Activated T-helper 17 cell treated with anti-CD3 and anti-CD28 coated beads, Interleukin-2, amount 50 U/mL, for 72 hours (primary cell): ENCODE data around the gene DLAT. TPM values are rescaled to one million over a fixed set of nuclear protein-coding genes. Genes with fewer than 3 reads are reported as not detected.
"Not testable (repeated sequence)": the region's sequence is repeated elsewhere in the genome, so short reads cannot be mapped to it uniquely, and the experiment has no call there.

Experiments used
- ATAC-seq: fragments of 150-1000 bp; cut with Tn5 transposase; replicated peaks from 2 replicates; pipeline ENCODE4 v1.10.0; 2021; ENCODE audit warnings: mild to moderate bottlenecking, moderate library complexity
- H3K27ac Mint-ChIP-seq: one replicate; pipeline ENCODE4 v1.8.0; 2022; ENCODE audit warnings: mixed read lengths
- H3K27me3 Mint-ChIP-seq: one replicate; pipeline ENCODE4 v1.8.0; 2022; ENCODE audit warnings: mixed read lengths
- H3K36me3 Mint-ChIP-seq: one replicate; pipeline ENCODE4 v1.8.0; 2022; ENCODE audit warnings: low read depth, mild to moderate bottlenecking, mixed read lengths
- H3K4me1 Mint-ChIP-seq: one replicate; pipeline ENCODE4 v1.8.0; 2022; ENCODE audit warnings: mixed read lengths
- H3K4me3 Mint-ChIP-seq: one replicate; pipeline ENCODE4 v1.8.0; 2022; ENCODE audit warnings: mild to moderate bottlenecking, mixed read lengths
- H3K9me3 Mint-ChIP-seq: one replicate; pipeline ENCODE4 v1.8.0; 2022; ENCODE audit warnings: mixed read lengths
- total RNA-seq, 2 donors: library from RNA; stranded (reverse); gene quantifications; one replicate each; pipeline ENCODE4 v1.2.3, GENCODE V29; 2022

DLAT gene
- total RNA-seq, 2 donors from 2014 or later: 27.4 to 49.1 TPM

GRCh38 chr11:112017538-112017937 is 7.7 kb upstream of the DLAT start:
- no peaks in the 10 kb centered on the region for H3K27me3 Mint-ChIP-seq
- H3K36me3 Mint-ChIP-seq: peaks cover 9% of the 10 kb centered on the region

GRCh38 chr11:112019066-112019465 is 6.1 kb upstream of the DLAT start:
- Mint-ChIP-seq H3K9me3 (no peaks in the 10 kb centered on the region), H3K4me1 (peaks cover 14% of the 10 kb centered on the region), H3K36me3 (peaks cover 16% of the 10 kb centered on the region), H3K27me3 (no peaks in the 10 kb centered on the region), H3K4me3 (no peak overlapping the region), H3K27ac (no peak overlapping the region)
- no peak for ATAC-seq

More at GRCh38 chr11:112017538-112017937, 7.7 kb upstream of the DLAT start:
- no peak for ATAC-seq
- H3K4me3 Mint-ChIP-seq: no peak overlapping the region
- H3K9me3 Mint-ChIP-seq: no peaks in the 10 kb centered on the region
- H3K4me1 Mint-ChIP-seq: peaks cover 5% of the 10 kb centered on the region
- H3K27ac Mint-ChIP-seq: no peak overlapping the region

GRCh38 chr11:112023104-112023503 is 2.1 kb upstream of the DLAT start:
- peaks cover 35% of the 10 kb centered on the region for H3K36me3 Mint-ChIP-seq
- no peaks in the 10 kb centered on the region for H3K9me3 Mint-ChIP-seq
- no peak for ATAC-seq
- H3K27me3 Mint-ChIP-seq: no peaks in the 10 kb centered on the region
- peak overlapping the region; percentile 26 for H3K27ac Mint-ChIP-seq
- peak overlapping the region; percentile 66 for H3K4me3 Mint-ChIP-seq
- peaks cover 16% of the 10 kb centered on the region for H3K4me1 Mint-ChIP-seq

- Mint-ChIP-seq H3K4me1 (peaks cover 16% of the 10 kb centered on the region), H3K27me3 (no peaks in the 10 kb centered on the region), H3K4me3 (peak overlapping the region; percentile 99), H3K9me3 (no peaks in the 10 kb centered on the region), H3K27ac (peak overlapping the region; percentile 99), H3K36me3 (peaks cover 47% of the 10 kb centered on the region)
- no peak for ATAC-seq
Measured at GRCh38 chr11:112024178-112024772, 933 bp upstream of the DLAT start.

- Mint-ChIP-seq H3K4me1 (peaks cover 16% of the 10 kb centered on the region), H3K27me3 (no peaks in the 10 kb centered on the region), H3K4me3 (peak overlapping the region; percentile 99), H3K27ac (peak overlapping the region; percentile 99), H3K36me3 (peaks cover 53% of the 10 kb centered on the region), H3K9me3 (no peaks in the 10 kb centered on the region)
- ATAC-seq: peak; percentile 0
Measured at GRCh38 chr11:112025707-112026106, 499 bp downstream of the DLAT start.

GRCh38 chr11:112026784-112027410 is 1.7 kb downstream of the DLAT start:
- Mint-ChIP-seq H3K36me3 (peaks cover 65% of the 10 kb centered on the region), H3K4me1 (peaks cover 16% of the 10 kb centered on the region)
- ATAC-seq, H3K9me3 Mint-ChIP-seq, H3K27me3 Mint-ChIP-seq, H3K4me3 Mint-ChIP-seq, H3K27ac Mint-ChIP-seq: not testable (repeated sequence)

GRCh38 chr11:112029460-112029859 is 4.3 kb downstream of the DLAT start:
- no peak overlapping the region for H3K4me3 Mint-ChIP-seq
- H3K4me1 Mint-ChIP-seq: peaks cover 4% of the 10 kb centered on the region
- peaks cover 83% of the 10 kb centered on the region for H3K36me3 Mint-ChIP-seq
- ATAC-seq: no peak
- no peaks in the 10 kb centered on the region for H3K9me3 Mint-ChIP-seq
- H3K27me3 Mint-ChIP-seq: no peaks in the 10 kb centered on the region
- peak overlapping the region; percentile 42 for H3K27ac Mint-ChIP-seq

GRCh38 chr11:112033902-112034301 is 8.7 kb downstream of the DLAT start:
- no peak overlapping the region for H3K4me3 Mint-ChIP-seq
- H3K4me1 Mint-ChIP-seq: no peaks in the 10 kb centered on the region
- no peak overlapping the region for H3K27ac Mint-ChIP-seq
- no peaks in the 10 kb centered on the region for H3K27me3 Mint-ChIP-seq
- ATAC-seq: no peak
- H3K9me3 Mint-ChIP-seq: no peaks in the 10 kb centered on the region
- peaks cover 94% of the 10 kb centered on the region for H3K36me3 Mint-ChIP-seq

- ATAC-seq: no peak
- Mint-ChIP-seq H3K4me1 (no peaks in the 10 kb centered on the region), H3K27me3 (no peaks in the 10 kb centered on the region), H3K4me3 (no peak overlapping the region), H3K27ac (no peak overlapping the region), H3K36me3 (peaks cover 87% of the 10 kb centered on the region), H3K9me3 (no peaks in the 10 kb centered on the region)
Measured at GRCh38 chr11:112037527-112037926, 12.3 kb downstream of the DLAT start.

GRCh38 chr11:112042161-112042960 is 17.2 kb downstream of the DLAT start:
- H3K4me3 Mint-ChIP-seq: no peak overlapping the region
- no peak overlapping the region for H3K27ac Mint-ChIP-seq
- no peaks in the 10 kb centered on the region for H3K9me3 Mint-ChIP-seq
- no peaks in the 10 kb centered on the region for H3K27me3 Mint-ChIP-seq
- ATAC-seq: no peak
- H3K4me1 Mint-ChIP-seq: no peaks in the 10 kb centered on the region
- peaks cover 93% of the 10 kb centered on the region for H3K36me3 Mint-ChIP-seq

GRCh38 chr11:112042961-112043304 is 17.7 kb downstream of the DLAT start:
- Mint-ChIP-seq H3K4me1 (peaks cover under 1% of the 10 kb centered on the region), H3K27me3 (no peaks in the 10 kb centered on the region), H3K27ac (no peak overlapping the region), H3K9me3 (no peaks in the 10 kb centered on the region), H3K36me3 (peaks cover 93% of the 10 kb centered on the region), H3K4me3 (no peak overlapping the region)
- no peak for ATAC-seq

GRCh38 chr11:112044961-112045360 is 19.8 kb downstream of the DLAT start:
- Mint-ChIP-seq H3K27ac (no peak overlapping the region), H3K36me3 (peaks cover 91% of the 10 kb centered on the region), H3K4me3 (no peak overlapping the region), H3K4me1 (peaks cover 5% of the 10 kb centered on the region), H3K9me3 (no peaks in the 10 kb centered on the region), H3K27me3 (no peaks in the 10 kb centered on the region)
- ATAC-seq: no peak

- not testable (repeated sequence) for H3K4me1 Mint-ChIP-seq, H3K4me3 Mint-ChIP-seq, H3K27me3 Mint-ChIP-seq, ATAC-seq, H3K27ac Mint-ChIP-seq, H3K9me3 Mint-ChIP-seq
- H3K36me3 Mint-ChIP-seq: peaks cover 94% of the 10 kb centered on the region
Measured at GRCh38 chr11:112046647-112047046, 21.4 kb downstream of the DLAT start.

- H3K27ac Mint-ChIP-seq, H3K27me3 Mint-ChIP-seq, H3K9me3 Mint-ChIP-seq, H3K4me3 Mint-ChIP-seq, ATAC-seq, H3K4me1 Mint-ChIP-seq: not testable (repeated sequence)
- H3K36me3 Mint-ChIP-seq: peaks cover 94% of the 10 kb centered on the region
Measured at GRCh38 chr11:112048256-112048655, 23.0 kb downstream of the DLAT start.

GRCh38 chr11:112049777-112050176 is 24.6 kb downstream of the DLAT start:
- Mint-ChIP-seq H3K9me3 (no peaks in the 10 kb centered on the region), H3K27me3 (no peaks in the 10 kb centered on the region), H3K4me3 (no peak overlapping the region), H3K36me3 (peaks cover 94% of the 10 kb centered on the region), H3K27ac (no peak overlapping the region), H3K4me1 (peaks cover 5% of the 10 kb centered on the region)
- no peak for ATAC-seq
